Subcutaneous abdominal adipose tissue (tissue), 5 donors: ENCODE measurements around the gene PTGDS.

ENCODE experiments used
- H3K27ac ChIP-seq: one replicate; pipeline ENCODE4 v1.7.0; 2013; ENCODE audit warnings: low read depth, mild to moderate bottlenecking, inconsistent platforms, low read length, moderate library complexity
- H3K27me3 ChIP-seq, 5 donors: one replicate each; pipeline ENCODE4 v1.7.0; 2013; ENCODE audit warnings: low read length in 5 of 5, inconsistent platforms in 1 of 5; ENCODE audit not compliant: control insufficient read depth in 5 of 5, insufficient read depth in 4 of 5
- H3K36me3 ChIP-seq, 5 donors: one replicate each; pipeline ENCODE4 v1.7.0; 2013; ENCODE audit warnings: low read length in 5 of 5; ENCODE audit not compliant: control insufficient read depth in 5 of 5, insufficient read depth in 5 of 5
- H3K4me1 ChIP-seq, 5 donors: one replicate each; pipeline ENCODE4 v1.7.0; 2013; ENCODE audit warnings: low read length in 5 of 5, mild to moderate bottlenecking in 3 of 5, moderate library complexity in 1 of 5; ENCODE audit not compliant: control insufficient read depth in 5 of 5, insufficient read depth in 5 of 5
- H3K4me3 ChIP-seq, 5 donors: one replicate each; pipeline ENCODE4 v1.7.0; 2013; ENCODE audit warnings: low read length in 5 of 5, low read depth in 1 of 5
- H3K9ac ChIP-seq, 5 donors: one replicate each; pipeline ENCODE4 v1.7.0; 2013; ENCODE audit warnings: low read length in 5 of 5, mild to moderate bottlenecking in 4 of 5, moderate library complexity in 3 of 5
- H3K9me3 ChIP-seq, 5 donors: one replicate each; pipeline ENCODE4 v1.7.0; 2013; ENCODE audit warnings: low read length in 5 of 5; ENCODE audit not compliant: control insufficient read depth in 5 of 5
- donor health status: healthy.
- donor health status: healthy.
- donor health status: healthy.
- donor health status: healthy.
- donor health status: healthy.

PTGDS gene

GRCh38 chr9:136977223-136977622 is at the start of gene PTGDS:
Gene PTGDS, plus strand, starts transcription at chr9:136977504. Its CDS starts 75 bp downstream, at chr9:136977579.
- peaks cover 0 to 8% (median 0%) of the 10 kb centered on the region in 5 donors for H3K27me3 ChIP-seq
- peaks cover 0 to 57% (median 23%) of the 10 kb centered on the region in 5 donors for H3K4me1 ChIP-seq
- no peak within 1 kb of the TSS for H3K27ac ChIP-seq
- H3K9me3 ChIP-seq, result no peaks in the 10 kb centered on the region
- no peaks in the 10 kb centered on the region for H3K36me3 ChIP-seq
- H3K4me3 ChIP-seq, result peak within 1 kb of the TSS in 4 of 5 donors; percentile 30 to 67 (median 44)
- H3K9ac ChIP-seq, result peak within 1 kb of the TSS in 2 of 5 donors; percentile 30 to 41

- Histone ChIP-seq H3K9me3 (no peaks in the 10 kb centered on the region), H3K4me3 (no peak overlapping the region), H3K4me1 (peaks cover 5 to 46% (median 12%) of the 10 kb centered on the region in 5 donors), H3K9ac (no peak overlapping the region), H3K27me3 (no peaks in the 10 kb centered on the region), H3K36me3 (peaks cover 0 to 31% (median 23%) of the 10 kb centered on the region in 5 donors), H3K27ac (no peak overlapping the region)
These were observed 48.7 kb upstream of the PTGDS start for GRCh38 chr9:136928591-136928990.

- H3K27me3 ChIP-seq, result no peaks in the 10 kb centered on the region
- H3K4me3 ChIP-seq, result no peak overlapping the region
- H3K36me3 ChIP-seq, result peaks cover 0 to 23% (median 17%) of the 10 kb centered on the region in 5 donors
- no peak overlapping the region for H3K27ac ChIP-seq
- H3K4me1 ChIP-seq, result peaks cover 5 to 33% (median 9%) of the 10 kb centered on the region in 5 donors
- H3K9ac ChIP-seq, result no peak overlapping the region
- no peaks in the 10 kb centered on the region for H3K9me3 ChIP-seq
These were observed 47.3 kb upstream of the PTGDS start for GRCh38 chr9:136930014-136930413.

- Histone ChIP-seq H3K9ac (no peak overlapping the region), H3K36me3 (peaks cover 0 to 10% (median 6%) of the 10 kb centered on the region in 5 donors), H3K27ac (no peak overlapping the region), H3K9me3 (no peaks in the 10 kb centered on the region), H3K4me1 (peaks cover 3 to 18% (median 5%) of the 10 kb centered on the region in 5 donors), H3K4me3 (no peak overlapping the region), H3K27me3 (no peaks in the 10 kb centered on the region)
These were observed 45.6 kb upstream of the PTGDS start for GRCh38 chr9:136931611-136932130.

- no peak overlapping the region for H3K9ac ChIP-seq
- H3K4me3 ChIP-seq, result no peak overlapping the region
- no peak overlapping the region for H3K27ac ChIP-seq
- peaks cover 0 to 23% (median 13%) of the 10 kb centered on the region in 5 donors for H3K4me1 ChIP-seq
- no peaks in the 10 kb centered on the region for H3K27me3 ChIP-seq
- peaks cover 0 to 8% (median 2%) of the 10 kb centered on the region in 5 donors for H3K36me3 ChIP-seq
- H3K9me3 ChIP-seq, result peaks cover 0 to 3% (median 0%) of the 10 kb centered on the region in 5 donors
These were observed 43.0 kb upstream of the PTGDS start for GRCh38 chr9:136934277-136934676.

- Histone ChIP-seq H3K4me3 (no peak overlapping the region), H3K4me1 (peaks cover 3 to 37% (median 26%) of the 10 kb centered on the region in 5 donors), H3K36me3 (peaks cover 0 to 21% (median 15%) of the 10 kb centered on the region in 5 donors), H3K9me3 (peaks cover 0 to 3% (median 0%) of the 10 kb centered on the region in 5 donors), H3K27me3 (no peaks in the 10 kb centered on the region), H3K9ac (no peak overlapping the region), H3K27ac (no peak overlapping the region)
These were observed 41.7 kb upstream of the PTGDS start for GRCh38 chr9:136935651-136936050.

GRCh38 chr9:136936645-136937170 is 40.6 kb upstream of the PTGDS start:
- no peak overlapping the region for H3K27ac ChIP-seq
- no peaks in the 10 kb centered on the region for H3K27me3 ChIP-seq
- H3K36me3 ChIP-seq, result peaks cover 0 to 32% (median 26%) of the 10 kb centered on the region in 5 donors

GRCh38 chr9:136937186-136938001 is 39.9 kb upstream of the PTGDS start:
- no peak overlapping the region for H3K9ac ChIP-seq
- peaks cover 0 to 3% (median 0%) of the 10 kb centered on the region in 5 donors for H3K9me3 ChIP-seq
- no peak overlapping the region for H3K27ac ChIP-seq
- peaks cover 3 to 50% (median 29%) of the 10 kb centered on the region in 5 donors for H3K4me1 ChIP-seq
- no peaks in the 10 kb centered on the region for H3K27me3 ChIP-seq
- H3K4me3 ChIP-seq, result no peak overlapping the region
- peaks cover 0 to 39% (median 33%) of the 10 kb centered on the region in 5 donors for H3K36me3 ChIP-seq

More at GRCh38 chr9:136936645-136937170, 40.6 kb upstream of the PTGDS start:
- Histone ChIP-seq H3K4me3 (no peak overlapping the region), H3K9me3 (peaks cover 0 to 3% (median 0%) of the 10 kb centered on the region in 5 donors), H3K4me1 (peaks cover 3 to 46% (median 28%) of the 10 kb centered on the region in 5 donors), H3K9ac (no peak overlapping the region)

- Histone ChIP-seq H3K4me3 (no peak overlapping the region), H3K27me3 (no peaks in the 10 kb centered on the region), H3K36me3 (peaks cover 0 to 47% (median 39%) of the 10 kb centered on the region in 5 donors), H3K9ac (no peak overlapping the region), H3K9me3 (peaks cover 0 to 3% (median 0%) of the 10 kb centered on the region in 5 donors), H3K27ac (peak overlapping the region; percentile 46), H3K4me1 (peaks cover 5 to 65% (median 43%) of the 10 kb centered on the region in 5 donors)
These were observed 37.8 kb upstream of the PTGDS start for GRCh38 chr9:136939431-136939995.
